ENCODE measurements around the gene LGI4.
A peak's percentile ranks its signal among the peaks of the same experiment; 100 is the strongest.
"Not testable (repeated sequence)": the region's sequence is repeated elsewhere in the genome, so short reads cannot be mapped to it uniquely, and the experiment has no call there.

LGI4 gene

DNA sequence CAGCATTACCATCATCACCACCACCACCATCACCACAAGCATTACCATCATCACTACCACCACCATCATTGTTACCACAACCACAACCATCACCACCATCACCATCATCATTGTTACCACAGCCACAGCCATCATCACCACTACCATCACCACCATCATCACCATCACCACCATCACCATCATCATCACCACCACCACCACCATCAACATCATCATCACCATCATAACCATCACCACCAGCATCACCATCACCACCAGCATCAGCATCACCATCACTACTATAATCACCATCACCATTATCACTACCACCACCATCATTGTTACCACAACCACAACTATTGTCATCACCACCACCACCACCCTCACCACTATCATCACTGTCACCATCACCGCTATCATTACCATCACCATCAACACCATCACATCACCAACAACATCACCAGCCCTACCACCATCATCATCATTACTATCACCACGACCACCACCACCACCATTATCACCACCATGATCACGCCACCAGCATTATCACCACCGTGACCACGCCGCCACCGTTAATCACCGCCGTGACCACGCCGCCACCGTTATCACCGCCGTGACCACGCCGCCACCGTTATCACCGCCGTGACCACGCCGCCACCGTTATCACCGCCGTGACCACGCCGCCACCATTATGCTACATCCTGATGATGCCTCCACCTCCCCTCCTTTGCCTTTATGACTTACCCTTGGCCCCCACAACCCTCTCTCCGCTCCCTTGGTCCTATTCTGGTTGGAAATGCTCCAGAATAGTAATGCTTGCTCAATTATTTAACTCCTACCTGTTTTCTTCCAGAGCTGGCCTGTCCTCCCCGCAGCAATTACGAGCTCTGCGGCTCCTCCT is 29.2 kb downstream of the LGI4 start:
- no peak for DNase-seq (ENCODE audit: low spot score)

DNA sequence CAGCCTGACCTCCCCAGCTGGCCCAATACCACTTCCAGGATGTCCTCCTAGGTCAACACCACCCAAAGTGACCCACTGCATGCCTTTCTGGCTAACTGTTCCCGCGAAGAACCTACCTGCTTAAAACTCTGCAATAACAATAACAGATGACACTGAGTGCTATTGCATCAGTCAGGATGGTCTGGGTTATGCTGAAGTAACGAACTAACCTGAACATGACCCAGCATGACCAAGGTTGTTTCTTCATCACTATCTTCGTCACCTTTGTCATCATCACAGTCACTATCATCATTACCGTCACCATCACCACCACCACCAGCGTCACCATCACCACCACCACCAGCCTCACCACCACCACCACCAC is 29.8 kb downstream of the LGI4 start:
- no peak for DNase-seq (ENCODE audit: low spot score)

DNA sequence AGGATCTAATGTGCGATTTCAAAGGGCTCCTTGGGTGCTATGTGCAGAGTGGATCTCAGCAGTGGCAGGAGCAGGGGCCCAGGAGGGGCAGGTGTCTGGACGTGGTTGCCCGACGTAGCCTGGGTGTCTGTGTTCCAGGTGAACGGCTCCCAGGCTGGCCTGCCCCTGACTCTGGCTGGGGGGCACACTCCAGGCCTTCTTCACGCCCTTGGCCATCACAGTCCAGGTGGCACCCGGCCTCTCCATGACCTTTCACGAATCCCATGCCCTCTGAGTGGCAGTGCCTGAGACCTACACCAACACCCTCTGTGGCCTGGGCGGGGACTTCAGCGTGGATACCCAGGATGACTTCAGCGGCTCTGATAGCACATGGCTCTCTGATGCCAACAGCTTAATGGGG is 30.5 kb downstream of the LGI4 start:
- no peak for DNase-seq (ENCODE audit: low spot score)

DNA sequence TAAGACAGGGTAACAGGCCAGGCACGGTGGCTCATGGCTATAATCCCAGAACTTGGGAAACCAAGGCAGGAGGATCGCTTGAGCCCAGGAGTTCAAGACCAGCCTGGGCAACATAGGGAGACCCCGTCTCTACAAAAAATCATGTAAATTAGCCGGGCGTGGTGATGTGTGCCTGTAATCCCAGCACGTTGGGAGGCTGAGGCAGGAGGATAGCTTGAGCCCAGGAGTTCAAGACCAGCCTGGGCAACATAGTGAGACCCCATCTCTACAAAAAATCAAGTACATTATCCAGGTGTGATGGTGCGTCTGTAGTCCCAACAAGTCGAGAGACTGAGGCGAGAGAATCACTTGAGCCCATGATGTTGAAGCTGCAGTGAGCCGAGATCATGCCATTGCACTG is 31.2 kb downstream of the LGI4 start:
- DNase-seq (ENCODE audit: low spot score), result not testable (repeated sequence)

DNA sequence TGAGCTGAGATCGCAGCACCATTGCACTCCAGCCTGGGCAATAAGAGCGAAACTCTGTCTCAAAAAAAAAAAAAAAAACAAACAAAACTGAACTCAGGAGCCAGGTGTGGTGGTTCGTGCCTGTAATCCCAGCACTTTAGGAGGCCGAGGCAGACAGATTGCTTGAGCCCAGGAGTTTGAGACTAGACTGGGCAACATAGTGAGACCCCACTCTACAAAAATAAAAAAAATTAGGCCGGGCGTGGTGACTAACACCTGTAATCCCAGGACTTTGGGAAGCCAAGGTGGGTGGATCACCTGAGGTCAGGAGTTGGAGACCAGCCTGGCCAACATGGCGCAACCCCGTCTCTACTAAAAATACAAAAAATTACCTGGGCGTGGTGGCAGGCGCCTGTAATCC is 32.9 kb downstream of the LGI4 start:
- not testable (repeated sequence) for DNase-seq (ENCODE audit: low spot score)

DNA sequence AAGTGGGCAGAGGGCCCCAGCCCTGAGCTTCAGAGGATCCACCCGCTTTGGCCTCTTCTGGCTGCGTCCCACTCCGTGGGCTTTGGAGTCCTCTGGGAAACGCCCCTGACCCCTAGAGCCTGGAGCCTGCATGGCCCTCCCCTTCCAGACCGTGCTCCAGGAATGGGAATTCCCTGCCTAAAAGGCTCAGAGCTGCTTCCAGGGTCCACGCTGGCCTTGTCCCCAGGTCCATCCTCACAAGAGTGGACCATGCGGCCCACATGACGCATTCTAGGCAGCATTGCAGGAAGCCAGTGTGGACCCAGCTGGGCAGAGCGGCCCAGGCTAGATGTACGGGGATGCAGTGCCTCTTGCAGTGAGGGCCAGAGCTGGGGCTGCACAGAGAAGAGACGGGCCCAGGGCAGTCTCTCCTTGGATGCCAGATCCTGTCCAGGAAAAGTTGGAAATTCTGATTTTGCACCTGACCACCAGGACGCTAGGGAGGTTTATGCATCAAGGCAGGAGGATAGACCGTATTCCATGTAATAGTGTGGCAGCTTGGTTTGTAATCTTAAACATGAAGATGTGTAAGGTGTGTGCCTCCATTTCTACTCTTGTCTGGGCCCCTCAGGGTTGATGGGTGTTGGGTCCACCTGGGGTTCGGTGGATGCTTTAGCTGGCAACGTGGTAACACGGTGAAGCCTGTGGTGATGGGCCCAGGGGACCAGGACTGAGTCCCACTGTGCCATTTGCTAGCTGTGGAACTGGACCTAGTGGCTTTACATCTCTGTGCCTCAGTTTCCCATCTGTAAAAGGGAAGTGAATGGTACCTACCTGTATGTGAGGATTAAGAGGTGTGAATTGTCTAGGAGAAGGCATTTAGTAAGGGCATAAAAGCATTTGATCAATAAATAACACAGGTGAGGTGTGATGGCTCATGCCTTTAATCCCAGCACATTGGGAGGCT is 34.0 kb downstream of the LGI4 start:
- DNase-seq (ENCODE audit: low spot score), result no peak

DNA sequence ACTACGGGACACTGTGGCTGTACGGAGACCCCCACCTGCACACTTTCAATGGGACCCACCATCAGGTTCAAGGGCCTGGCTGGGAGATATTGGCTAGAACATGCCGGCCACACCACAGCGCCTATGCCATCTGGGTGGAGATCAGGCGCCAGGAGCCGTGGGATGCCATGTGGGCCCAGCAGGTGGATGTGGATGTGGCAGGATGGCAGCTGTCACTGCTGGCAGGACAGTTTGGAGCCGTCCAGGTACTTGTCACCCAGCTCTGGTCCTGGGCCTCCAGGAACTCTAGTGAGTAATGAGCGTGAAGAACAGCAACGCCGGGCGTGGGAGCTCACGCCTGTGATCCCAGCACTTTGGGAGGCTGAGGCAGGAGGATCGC is 35.0 kb downstream of the LGI4 start:
- DNase-seq (ENCODE audit: low spot score), result no peak

DNA sequence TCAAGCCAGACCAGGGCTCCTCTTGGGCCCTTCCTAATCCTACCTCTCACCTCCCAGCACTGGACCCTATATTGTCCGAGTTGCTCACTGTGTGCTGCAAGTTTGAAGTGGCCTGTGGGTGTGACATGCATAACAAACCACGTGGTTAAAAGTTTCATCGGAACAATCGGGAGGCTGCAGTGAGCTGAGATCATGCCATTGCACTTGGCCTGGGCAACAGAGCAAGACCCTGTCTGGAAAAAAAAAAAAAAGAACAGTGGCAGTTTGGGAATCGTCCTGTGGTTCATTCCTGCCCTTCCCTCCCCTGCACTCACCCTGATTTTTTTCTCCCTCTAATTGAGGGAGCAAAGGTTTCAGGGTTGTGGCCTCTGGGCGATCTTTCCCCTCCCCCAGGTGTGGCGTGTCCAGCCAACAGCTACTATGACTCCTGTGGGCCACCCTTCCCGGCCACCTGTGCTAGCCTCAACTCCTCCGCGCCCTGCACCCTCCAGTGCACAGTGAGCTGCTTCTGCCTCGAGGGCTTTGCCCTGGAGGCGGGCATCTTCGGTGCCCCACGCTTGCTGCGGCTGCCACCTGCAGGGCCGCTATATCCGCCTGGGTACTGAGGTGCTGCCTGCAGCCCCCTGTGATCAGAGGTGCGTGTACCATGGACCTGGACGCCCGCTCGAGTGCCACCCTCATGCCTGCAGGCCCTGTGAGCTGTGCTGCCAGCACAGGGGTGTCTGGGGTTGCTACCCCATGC is 35.5 kb downstream of the LGI4 start:
- DNase-seq (ENCODE audit: low spot score), result no peak

DNA sequence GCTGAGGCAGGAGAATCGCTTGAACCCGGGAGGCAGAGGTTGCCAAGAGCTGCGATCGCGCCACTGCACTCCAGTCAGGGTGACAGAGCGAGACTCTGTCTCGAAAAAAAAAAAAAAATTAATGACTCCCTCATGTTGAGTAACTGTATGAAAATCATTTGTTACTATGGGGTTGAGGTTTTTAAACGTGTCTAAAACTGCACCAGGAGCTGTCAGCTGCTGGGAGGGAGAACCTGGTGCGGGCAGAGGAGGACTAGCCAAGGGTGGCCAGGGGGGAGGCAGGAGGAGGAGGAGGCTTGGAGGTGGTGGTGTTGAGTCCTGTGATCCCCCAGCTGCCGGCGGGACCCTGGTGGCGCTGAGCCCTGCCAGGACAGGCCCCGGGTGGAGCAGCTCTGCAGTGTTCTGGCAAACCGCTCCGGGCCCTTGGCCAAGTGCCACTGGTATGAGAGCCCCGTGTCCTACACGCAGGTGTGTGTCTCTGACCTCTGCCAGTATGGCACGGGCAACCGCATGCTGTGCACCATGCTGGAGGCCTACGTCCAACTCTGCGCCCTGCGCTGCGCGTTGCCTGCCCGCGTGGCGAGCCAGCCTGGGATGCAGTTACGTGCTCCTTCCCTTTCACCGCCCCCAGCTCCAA is 36.3 kb downstream of the LGI4 start:
- DNase-seq (ENCODE audit: low spot score), result no peak

DNA sequence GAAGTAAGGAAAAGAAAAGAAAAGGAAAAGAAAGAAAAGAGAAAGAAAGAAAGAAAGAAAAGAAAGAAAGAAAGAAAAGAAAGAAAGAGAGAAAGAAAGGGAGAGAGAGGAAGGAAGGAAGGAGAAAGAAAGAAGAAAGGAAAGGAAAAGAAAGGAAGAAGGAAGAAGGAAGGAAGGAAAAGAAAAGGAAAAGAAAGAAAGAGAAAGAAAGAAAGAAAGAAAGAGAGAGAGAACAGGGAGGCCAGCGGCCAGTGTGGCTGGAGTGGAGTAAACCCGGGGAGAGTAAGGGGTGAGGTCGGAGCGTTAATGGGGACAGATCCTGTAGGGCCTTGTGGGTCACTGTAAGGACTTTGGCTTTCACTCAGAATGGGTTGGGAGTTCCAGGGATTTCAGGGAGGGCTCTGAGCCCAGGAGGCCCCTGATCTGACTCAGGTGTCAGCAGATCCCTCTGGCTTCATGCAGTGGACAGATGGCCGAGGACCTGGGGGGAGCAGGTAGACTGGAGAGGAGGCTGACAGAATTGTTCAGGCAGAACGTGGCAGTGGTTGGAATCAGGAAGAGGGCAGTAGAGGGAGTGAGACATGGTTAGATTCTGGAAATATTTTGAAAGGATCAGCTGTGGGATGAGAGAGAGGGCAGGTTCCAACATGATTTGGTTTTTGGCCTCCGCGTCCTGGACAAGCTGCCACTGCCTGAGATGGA is 39.0 kb downstream of the LGI4 start:
- DNase-seq (ENCODE audit: low spot score), result no peak

DNA sequence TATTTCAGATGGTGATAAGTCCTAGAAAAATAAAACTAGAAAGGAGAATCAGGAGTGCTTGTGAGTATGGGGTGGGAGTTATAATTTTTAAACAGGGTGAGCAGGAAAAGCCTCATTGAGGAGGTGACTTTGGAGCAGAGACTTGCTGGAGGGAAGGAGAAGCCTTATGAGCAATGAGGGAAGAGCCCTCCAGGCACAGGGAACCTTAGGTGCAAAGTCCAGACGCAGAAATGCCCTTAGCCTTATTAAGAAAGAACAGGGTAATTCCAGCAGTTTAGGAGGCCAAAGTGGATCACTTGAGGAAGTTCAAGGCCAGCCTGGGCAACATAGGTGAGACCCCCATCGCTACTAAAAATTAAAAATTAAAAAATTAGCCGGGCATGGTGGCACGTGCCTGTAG is 40.2 kb downstream of the LGI4 start:
- no peak for DNase-seq (ENCODE audit: low spot score)

DNA sequence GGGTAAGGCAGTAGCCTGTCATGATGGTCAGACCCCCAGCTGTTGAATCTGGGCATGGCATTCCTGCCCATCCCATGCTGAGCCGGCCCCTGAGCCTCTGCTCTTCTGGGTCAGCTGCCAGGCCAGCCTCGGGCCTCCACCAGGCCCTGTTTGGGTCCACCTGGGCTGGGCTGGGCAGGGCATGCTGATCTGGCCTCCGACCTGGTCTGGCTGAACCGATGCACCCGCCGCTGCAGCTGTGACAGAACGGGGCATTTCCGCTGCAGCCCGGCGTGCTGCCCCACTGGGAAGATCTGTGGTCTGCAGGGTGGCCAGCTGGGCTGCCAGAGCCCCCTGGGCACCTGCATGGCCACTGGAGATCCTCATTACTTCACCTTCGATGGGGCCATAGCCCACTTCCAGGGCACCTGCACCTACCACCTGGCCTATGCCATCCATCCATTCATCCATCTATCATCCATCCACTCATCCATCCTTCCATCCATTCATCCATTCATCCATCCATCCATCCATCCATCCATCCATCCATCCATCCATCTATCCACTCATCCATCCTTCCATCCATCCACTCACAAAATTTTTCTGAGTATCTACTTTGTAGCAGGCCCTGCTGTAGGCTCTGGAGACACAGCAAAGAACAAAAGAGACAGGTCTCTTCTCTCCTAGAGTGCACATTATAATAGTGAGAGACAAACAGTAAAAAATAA is 40.8 kb downstream of the LGI4 start:
- DNase-seq (ENCODE audit: low spot score), result no peak

DNA sequence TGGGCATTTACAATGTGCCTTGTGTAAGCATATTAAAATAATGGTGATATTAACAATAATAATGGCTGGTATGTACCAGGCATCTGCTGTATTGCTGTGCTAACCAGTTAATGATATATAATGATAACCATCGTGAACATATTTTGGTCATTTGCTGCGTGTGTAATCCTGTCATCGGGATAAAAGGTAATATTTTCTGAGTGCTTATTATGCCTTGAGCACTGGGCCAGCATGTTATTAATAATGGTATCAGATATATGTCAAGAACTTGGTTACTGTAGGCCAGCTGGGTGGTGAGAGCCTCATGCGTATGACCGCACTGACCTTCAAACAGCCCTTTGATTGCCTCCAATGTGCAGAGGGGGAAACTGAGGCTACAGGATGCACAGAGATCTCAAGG is 41.4 kb downstream of the LGI4 start:
- no peak for DNase-seq (ENCODE audit: low spot score)

DNA sequence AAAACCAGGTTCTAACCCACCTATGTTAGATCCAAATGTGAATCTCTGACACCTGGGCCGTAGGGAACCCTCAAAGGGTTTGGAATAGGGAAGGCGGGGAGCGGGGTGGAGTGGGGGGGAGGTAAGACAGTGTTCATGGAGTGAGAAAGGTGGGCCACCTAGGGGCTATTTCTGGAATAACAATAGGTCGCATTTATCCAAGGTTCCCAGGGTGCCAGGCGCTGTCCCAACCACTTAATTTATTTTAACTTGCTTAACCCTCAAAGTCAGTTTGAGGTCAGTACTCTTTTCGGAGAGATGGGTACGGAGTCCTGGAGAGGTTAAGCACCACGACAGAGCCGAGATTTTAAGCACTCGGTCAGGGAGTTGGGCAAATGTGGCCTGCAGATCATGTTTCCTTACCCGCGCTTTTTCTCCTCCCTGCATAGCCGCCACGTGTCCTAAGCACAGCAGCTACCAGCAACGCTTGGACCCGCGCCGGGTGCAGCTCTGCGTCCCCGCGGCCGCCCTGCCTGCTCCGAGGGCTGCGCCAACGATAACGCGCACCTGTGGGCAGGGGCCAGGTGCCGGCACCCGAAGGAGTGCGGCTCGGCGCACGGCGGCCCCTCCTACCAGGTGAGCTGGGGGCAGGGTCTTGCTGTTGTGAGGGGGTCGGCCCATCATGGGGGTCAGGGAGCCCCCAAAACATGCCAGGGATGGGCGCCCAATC is 44.2 kb downstream of the LGI4 start:
- DNase-seq (ENCODE audit: low spot score), result peak; percentile 53

DNA sequence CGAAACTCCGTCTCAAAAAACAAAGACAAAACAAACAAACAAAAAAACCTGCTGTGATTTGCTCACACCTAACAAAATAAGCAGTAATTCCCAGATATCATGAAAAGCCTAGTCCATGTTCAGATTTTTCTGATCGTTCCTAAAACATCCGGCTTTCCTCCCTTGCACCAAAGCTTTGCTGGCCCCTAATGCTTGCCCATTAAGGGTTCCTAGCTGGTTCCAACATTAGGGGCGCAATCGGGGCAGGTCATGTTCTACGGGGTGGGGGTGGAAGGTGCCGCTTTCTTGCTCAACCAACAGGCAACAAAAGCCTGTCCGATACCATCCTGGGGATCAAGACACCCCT is 44.7 kb downstream of the LGI4 start:
- DNase-seq (ENCODE audit: low spot score), result no peak

DNA sequence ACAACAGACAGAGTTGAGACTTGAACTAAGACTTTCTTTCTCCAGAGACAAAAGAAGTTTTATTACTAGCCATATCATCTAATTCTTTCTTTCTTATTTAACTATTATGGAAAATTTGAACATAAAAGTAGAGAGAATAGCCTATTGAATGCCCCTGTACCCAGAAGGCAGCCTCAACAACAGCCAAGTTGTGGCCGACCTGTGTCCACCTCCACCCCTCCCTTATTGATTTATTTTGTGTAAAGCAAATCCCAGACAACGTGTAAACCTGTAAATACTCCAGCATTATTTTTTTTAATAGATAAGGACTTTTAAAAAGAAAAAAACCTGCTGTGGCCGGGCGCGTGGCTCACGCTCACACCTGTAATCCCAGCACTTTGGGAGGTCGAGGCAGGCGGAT is 45.3 kb downstream of the LGI4 start:
- DNase-seq (ENCODE audit: low spot score), result no peak

DNA sequence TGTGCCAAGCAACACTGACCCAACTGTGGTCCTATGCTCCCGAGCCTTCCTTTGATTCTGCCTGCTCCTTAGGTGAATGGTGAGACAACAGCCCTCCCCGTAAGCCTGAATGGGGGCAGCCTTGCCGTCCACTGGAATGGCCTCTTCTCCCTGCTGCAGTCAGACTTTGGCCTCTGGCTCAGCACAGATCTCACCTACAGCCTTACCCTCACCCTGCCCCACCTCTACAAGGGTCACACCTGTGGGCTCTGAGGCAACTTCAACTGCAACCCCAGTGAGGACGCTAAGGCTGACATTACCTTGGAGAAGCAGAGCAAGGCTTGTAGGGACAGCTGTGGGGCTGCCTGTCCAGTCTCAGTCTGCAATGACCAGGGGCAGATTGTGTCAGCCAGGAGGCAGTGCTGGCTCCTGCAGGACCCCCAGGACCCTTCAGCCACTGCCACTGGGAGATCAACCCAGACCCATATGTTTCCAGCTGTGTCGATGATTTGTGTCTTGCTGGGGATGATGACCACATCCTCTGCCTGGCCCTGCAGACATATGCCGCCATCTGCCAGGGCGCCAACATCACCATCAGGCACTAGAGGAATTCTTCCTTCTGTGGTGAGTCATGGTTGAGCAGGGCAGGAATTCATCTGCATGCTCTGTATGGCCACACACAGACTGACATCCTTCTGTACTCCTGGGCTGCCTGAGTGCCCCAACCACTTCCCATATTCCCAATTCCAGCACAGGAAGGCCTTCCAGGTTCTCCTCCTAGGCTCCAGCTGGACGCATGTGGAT is 46.5 kb downstream of the LGI4 start:
- DNase-seq (ENCODE audit: low spot score), result peak; percentile 78

DNA sequence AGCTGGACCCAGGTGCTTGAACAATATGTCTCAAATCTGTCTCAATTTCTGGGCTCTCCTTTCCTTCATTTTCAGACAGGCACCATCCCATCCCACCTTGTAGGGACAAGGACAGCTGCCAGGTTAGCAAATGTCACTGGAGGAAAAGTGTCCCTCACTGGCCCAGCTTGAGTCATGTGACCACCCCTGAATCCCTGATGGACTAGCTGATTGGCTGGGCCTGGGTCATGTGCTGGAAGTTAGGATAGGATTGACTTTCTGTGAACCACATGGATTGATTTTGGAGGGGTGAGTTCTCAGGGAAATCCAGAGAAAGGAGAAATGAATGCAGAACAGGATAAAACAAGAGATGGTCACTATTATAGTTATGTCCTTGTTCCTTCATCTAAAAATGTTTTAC is 47.5 kb downstream of the LGI4 start:
- no peak for DNase-seq (ENCODE audit: low spot score)

DNA sequence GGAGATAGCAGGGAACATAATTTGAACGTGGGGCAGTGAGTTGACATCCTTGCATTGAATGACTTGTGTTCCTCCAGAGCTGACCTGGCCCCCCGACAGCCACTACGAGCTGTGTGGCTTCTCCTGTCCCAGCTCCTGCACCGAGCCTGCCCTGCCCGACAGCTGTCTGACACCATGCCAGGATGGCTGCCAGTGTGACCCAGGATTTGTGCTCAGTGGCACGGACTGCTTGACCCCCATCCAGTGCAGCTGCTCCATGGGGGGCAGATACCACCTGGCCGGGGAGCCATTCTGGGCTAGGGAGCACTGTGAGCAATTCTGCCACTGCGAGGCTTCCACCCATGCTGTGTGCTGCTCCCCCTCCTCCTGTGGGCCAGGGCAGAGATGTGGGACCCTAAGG is 48.4 kb downstream of the LGI4 start:
- DNase-seq (ENCODE audit: low spot score), result no peak
